Middle frontal gyrus (tissue), 1 donor: ENCODE measurements around the gene MAP7D2.

Experiments
- DNase-seq: peaks from one replicate; pipeline ENCODE4 v3.0.0-alpha.2; 2015; ENCODE audit warnings: low spot score; ENCODE audit errors: extremely low spot score

Gene MAP7D2

GRCh38 chrX:20046223-20046622, 70.5 kb downstream of the MAP7D2 start:
- no peak for DNase-seq

- no peak for DNase-seq
Observed at GRCh38 chrX:20042221-20042620, 74.5 kb downstream of the MAP7D2 start.

GRCh38 chrX:20038966-20039365, 77.7 kb downstream of the MAP7D2 start:
- DNase-seq = no peak

- DNase-seq = no peak
Observed at GRCh38 chrX:20037186-20037585, 79.5 kb downstream of the MAP7D2 start.

- DNase-seq = no peak
Observed at GRCh38 chrX:20032201-20032600, 84.5 kb downstream of the MAP7D2 start.

- no peak for DNase-seq
Observed at GRCh38 chrX:20029728-20030127, 87.0 kb downstream of the MAP7D2 start.

GRCh38 chrX:20028588-20028987, 88.1 kb downstream of the MAP7D2 start:
- no peak for DNase-seq

GRCh38 chrX:20026278-20026677, 90.4 kb downstream of the MAP7D2 start:
- DNase-seq = no peak

- DNase-seq = no peak
Observed at GRCh38 chrX:20019672-20020365, 96.9 kb downstream of the MAP7D2 start.

GRCh38 chrX:20016616-20016945, 100.1 kb downstream of the MAP7D2 start:
- no peak for DNase-seq

- DNase-seq = no peak
Observed at GRCh38 chrX:20015945-20016615, 100.6 kb downstream of the MAP7D2 start.

GRCh38 chrX:20015422-20015821, 101.3 kb downstream of the MAP7D2 start:
- DNase-seq = no peak

GRCh38 chrX:20011608-20012007, 105.1 kb downstream of the MAP7D2 start:
- DNase-seq = no peak

GRCh38 chrX:20007962-20008622, 108.6 kb downstream of the MAP7D2 start:
- DNase-seq = no peak

GRCh38 chrX:20005883-20006282, 110.8 kb downstream of the MAP7D2 start:
- DNase-seq = no peak

- no peak for DNase-seq
Observed at GRCh38 chrX:20001588-20001987, 115.1 kb downstream of the MAP7D2 start.

GRCh38 chrX:19991350-19991718, 125.4 kb downstream of the MAP7D2 start:
- DNase-seq = no peak

- DNase-seq = peak; percentile 74
Observed at GRCh38 chrX:19990556-19991349, 126.0 kb downstream of the MAP7D2 start, which contains the start of gene BCLAF3. Gene BCLAF3, minus strand, starts transcription at chrX:19991061. Its CDS starts 20,797 bp downstream, at chrX:19970264.

GRCh38 chrX:19990151-19990555, 126.6 kb downstream of the MAP7D2 start:
- no peak for DNase-seq

- DNase-seq = no peak
Observed at GRCh38 chrX:19987856-19988255, 128.9 kb downstream of the MAP7D2 start.

- no peak for DNase-seq
Observed at GRCh38 chrX:19986531-19986930, 130.2 kb downstream of the MAP7D2 start.

GRCh38 chrX:19981947-19982346, 134.8 kb downstream of the MAP7D2 start:
- no peak for DNase-seq
